OCI-LY3 (cell line): ENCODE data around the gene HOXC11.

ENCODE experiments used
- H2AFZ ChIP-seq: fragments of 200-600, 300-600 bp; shearing (Covaris generic); 2 replicates; pipeline ENCODE4 v1.6.0; 2014; ENCODE audit warnings: antibody characterized with exemption, low read depth, low read length
- H3K27ac ChIP-seq: fragments of 200-600, 300-600 bp; sonication (generic); 2 replicates; pipeline ENCODE4 v1.5.1; 2014; ENCODE audit warnings: mild to moderate bottlenecking, low read length, moderate library complexity, mixed read lengths
- H3K27me3 ChIP-seq: fragments of 200-600, 300-600 bp; sonication (generic); 2 replicates; pipeline ENCODE4 v1.6.1; 2014; ENCODE audit warnings: low read depth, low read length, mixed read lengths
- H3K36me3 ChIP-seq: fragments of 200-600, 300-600 bp; sonication (generic); replicated peaks from 2 replicates; pipeline ENCODE3; 2014; ENCODE audit warnings: low read depth, low read length, mixed read lengths
- H3K4me1 ChIP-seq: fragments of 300-600, 200-600 bp; sonication (generic); 2 replicates; pipeline ENCODE4 v1.6.1; 2014; ENCODE audit warnings: low read length, mixed read lengths
- H3K4me2 ChIP-seq: fragments of 200-600, 300-600 bp; sonication (generic); 2 replicates; pipeline ENCODE4 v1.6.1; 2014; ENCODE audit warnings: low read length, mixed read lengths
- H3K4me3 ChIP-seq: fragments of 300-600, 200-600 bp; sonication (generic); 2 replicates; pipeline ENCODE4 v1.5.1; 2014; ENCODE audit warnings: antibody characterized with exemption, mild to moderate bottlenecking, low read length, moderate library complexity
- H3K79me2 ChIP-seq: fragments of 300-600, 200-600 bp; shearing (Covaris generic); 2 replicates; pipeline ENCODE4 v1.6.1; 2014; ENCODE audit warnings: mild to moderate bottlenecking, low read length, mixed read lengths
- H3K9ac ChIP-seq: fragments of 300-600, 200-600 bp; shearing (Covaris generic); 2 replicates; pipeline ENCODE4 v1.6.0; 2014; ENCODE audit warnings: mild to moderate bottlenecking, low read length, moderate library complexity
- H3K9me3 ChIP-seq: fragments of 200-600, 300-600 bp; shearing (Covaris generic); 2 replicates; pipeline ENCODE4 v1.6.1; 2014; ENCODE audit warnings: low read length, mixed read lengths; ENCODE audit not compliant: insufficient read depth
- H4K20me1 ChIP-seq: fragments of 200-600, 300-600 bp; sonication (generic); 2 replicates; pipeline ENCODE4 v1.6.1; 2016; ENCODE audit warnings: low read length, mixed read lengths; ENCODE audit not compliant: insufficient read depth
- EZH2phosphoT487 ChIP-seq: fragments of 200-600 bp; shearing (Covaris generic); IDR thresholded peaks from 2 replicates; pipeline ENCODE4 v1.6.1; 2018; ENCODE audit warnings: antibody characterized with exemption, mixed run types, low read depth
- TF ChIP-seq, protein P1 (sequence below): fragments of 200-600, 300-600 bp; sonication (generic); IDR thresholded peaks from 2 replicates; pipeline ENCODE4 v1.5.1; 2014; ENCODE audit warnings: antibody characterized with exemption, low read length, low read depth

Gene HOXC11

DNA sequence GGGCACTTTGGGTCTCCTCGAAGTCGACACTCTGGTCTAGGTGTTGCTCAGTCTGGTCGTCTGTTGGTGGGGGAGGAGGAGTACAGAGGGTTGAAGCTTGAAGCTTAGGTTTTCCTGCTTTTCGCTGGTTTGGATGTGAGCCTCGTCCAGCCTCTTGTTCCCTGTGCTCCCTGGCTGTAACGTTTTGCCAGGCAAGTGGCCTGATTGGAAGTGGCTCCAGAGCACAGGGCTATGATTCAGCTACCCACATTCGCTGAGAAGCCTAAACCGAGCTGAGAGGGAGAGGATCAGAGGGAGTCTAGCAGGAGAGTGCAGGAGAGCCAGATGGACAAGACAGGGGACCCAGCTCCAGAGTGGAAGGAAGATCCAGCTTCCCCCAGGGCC, 18.1 kb downstream of the HOXC11 start:
- peaks cover 67% of the 10 kb centered on the region for H3K4me1 ChIP-seq
- TF ChIP-seq, protein P1, sequence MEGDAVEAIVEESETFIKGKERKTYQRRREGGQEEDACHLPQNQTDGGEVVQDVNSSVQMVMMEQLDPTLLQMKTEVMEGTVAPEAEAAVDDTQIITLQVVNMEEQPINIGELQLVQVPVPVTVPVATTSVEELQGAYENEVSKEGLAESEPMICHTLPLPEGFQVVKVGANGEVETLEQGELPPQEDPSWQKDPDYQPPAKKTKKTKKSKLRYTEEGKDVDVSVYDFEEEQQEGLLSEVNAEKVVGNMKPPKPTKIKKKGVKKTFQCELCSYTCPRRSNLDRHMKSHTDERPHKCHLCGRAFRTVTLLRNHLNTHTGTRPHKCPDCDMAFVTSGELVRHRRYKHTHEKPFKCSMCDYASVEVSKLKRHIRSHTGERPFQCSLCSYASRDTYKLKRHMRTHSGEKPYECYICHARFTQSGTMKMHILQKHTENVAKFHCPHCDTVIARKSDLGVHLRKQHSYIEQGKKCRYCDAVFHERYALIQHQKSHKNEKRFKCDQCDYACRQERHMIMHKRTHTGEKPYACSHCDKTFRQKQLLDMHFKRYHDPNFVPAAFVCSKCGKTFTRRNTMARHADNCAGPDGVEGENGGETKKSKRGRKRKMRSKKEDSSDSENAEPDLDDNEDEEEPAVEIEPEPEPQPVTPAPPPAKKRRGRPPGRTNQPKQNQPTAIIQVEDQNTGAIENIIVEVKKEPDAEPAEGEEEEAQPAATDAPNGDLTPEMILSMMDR, result no peak
- TF ChIP-seq EZH2phosphoT487, result no peak
- H3K36me3 ChIP-seq, result no peaks in the 10 kb centered on the region
- H4K20me1 ChIP-seq, result no peaks in the 10 kb centered on the region
- no peak overlapping the region for H3K27ac ChIP-seq
- peak overlapping the region; percentile 99 for H3K4me2 ChIP-seq
- H3K9me3 ChIP-seq, result no peaks in the 10 kb centered on the region
- H3K79me2 ChIP-seq, result no peaks in the 10 kb centered on the region
- peak overlapping the region; percentile 77 for H3K4me3 ChIP-seq
- H3K9ac ChIP-seq, result peak overlapping the region; percentile 9; the same call in 1 of the 2 replicates
- no peak overlapping the region for H2AFZ ChIP-seq
- H3K27me3 ChIP-seq, result 0 out of 2 replicates have a peak, but pooled peaks cover 8% of the 10 kb centered on the region

DNA sequence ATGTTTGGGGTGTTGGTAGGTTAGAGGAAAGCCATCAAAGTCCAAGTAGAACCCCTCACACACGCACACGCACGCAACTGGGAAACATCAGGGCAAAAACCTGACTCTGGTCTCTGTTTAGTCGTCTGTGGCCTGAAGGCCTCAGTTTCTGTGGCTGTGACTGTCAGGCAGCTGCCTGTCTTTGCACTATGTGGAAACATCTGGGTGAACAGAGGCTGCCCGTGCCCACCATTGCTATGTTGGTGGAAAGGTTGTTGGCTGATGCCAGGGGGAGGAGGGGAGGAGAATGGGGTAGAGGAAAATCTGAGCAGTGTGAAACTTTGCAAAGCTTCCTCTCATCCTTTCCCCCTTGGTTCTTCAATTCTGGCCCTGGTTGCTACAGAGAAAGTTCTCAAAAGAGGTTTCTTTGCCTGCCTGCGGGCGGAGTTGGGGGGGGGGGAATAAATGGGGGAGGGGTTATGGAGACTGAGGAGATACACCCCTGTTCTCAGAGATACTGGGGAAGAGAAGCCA, 19.5 kb downstream of the HOXC11 start:
- H3K4me2 ChIP-seq, result peak overlapping the region; percentile 99
- peaks cover 70% of the 10 kb centered on the region for H3K4me1 ChIP-seq
- peak overlapping the region; percentile 1; the same call in 1 of the 2 replicates for H3K4me3 ChIP-seq
- peak overlapping the region; percentile 27; the same call in 1 of the 2 replicates for H3K9ac ChIP-seq
- no peaks in the 10 kb centered on the region for H3K36me3 ChIP-seq
- H3K79me2 ChIP-seq, result no peaks in the 10 kb centered on the region
- no peaks in the 10 kb centered on the region for H3K9me3 ChIP-seq
- TF ChIP-seq, protein P1, result no peak
- TF ChIP-seq EZH2phosphoT487, result no peak
- H4K20me1 ChIP-seq, result no peaks in the 10 kb centered on the region
- peak overlapping the region; percentile 18; the same call in 1 of the 2 replicates for H3K27ac ChIP-seq
- 0 out of 2 replicates have a peak, but pooled peaks cover 8% of the 10 kb centered on the region for H3K27me3 ChIP-seq
- no peak overlapping the region for H2AFZ ChIP-seq

DNA sequence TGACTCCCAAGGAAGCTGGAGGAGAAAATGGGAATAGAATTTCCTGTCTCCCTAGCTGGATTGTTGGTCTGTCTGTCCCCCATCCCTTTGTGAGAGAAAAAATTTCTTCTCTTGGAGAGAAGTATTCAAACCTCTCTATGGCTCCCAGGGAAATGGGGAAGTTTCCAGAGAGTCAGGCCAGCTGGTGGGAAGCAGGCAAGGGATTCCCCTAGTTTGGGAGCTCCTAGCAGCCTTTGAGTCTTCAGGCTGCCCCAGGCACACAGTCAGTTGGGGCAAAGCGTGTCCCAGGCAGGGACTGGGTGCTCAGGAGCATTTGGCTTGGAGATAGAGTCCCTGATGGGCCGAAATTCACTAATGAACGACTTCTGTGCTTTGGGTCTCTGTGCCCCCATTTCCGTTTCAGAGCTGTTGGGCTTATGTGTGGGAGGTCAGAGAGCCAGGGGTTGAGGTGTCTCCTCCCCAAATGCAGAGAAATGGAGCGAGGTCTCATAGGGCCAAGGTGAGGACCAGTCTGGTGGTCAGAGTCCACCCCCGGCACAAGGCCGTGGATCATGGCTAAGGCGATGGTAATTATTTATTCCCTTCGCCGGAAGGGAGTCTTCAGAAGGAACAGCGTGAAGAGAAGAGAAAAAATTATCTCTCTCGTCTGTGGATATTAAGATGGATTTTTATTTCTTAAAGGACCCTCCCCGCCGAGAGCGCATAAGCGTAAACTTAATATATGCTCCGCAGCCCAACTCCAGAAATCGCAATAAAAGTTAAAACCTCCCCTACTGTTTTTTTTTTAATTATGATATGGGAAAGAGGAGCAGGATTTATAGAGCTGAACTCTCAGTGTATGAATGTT, 20.5 kb downstream of the HOXC11 start:
- no peaks in the 10 kb centered on the region for H3K36me3 ChIP-seq
- H3K27me3 ChIP-seq, result 0 out of 2 replicates have a peak, but pooled peaks cover 8% of the 10 kb centered on the region
- H3K9me3 ChIP-seq, result no peaks in the 10 kb centered on the region
- no peak for TF ChIP-seq EZH2phosphoT487
- TF ChIP-seq, protein P1, result no peak
- no peaks in the 10 kb centered on the region for H4K20me1 ChIP-seq
- peak overlapping the region; percentile 99; the same call in 1 of the 2 replicates for H3K4me2 ChIP-seq
- no peak overlapping the region for H3K4me3 ChIP-seq
- no peaks in the 10 kb centered on the region for H3K79me2 ChIP-seq
- no peak overlapping the region for H3K27ac ChIP-seq
- peaks cover 60% of the 10 kb centered on the region for H3K4me1 ChIP-seq
- no peak overlapping the region for H3K9ac ChIP-seq
- H2AFZ ChIP-seq, result no peak overlapping the region

GRCh38 chr12:53994009-53994263, 21.0 kb downstream of the HOXC11 start:
- Histone ChIP-seq H3K27ac (no peak overlapping the region), H4K20me1 (no peaks in the 10 kb centered on the region), H3K27me3 (0 out of 2 replicates have a peak, but pooled peaks cover 8% of the 10 kb centered on the region), H2AFZ (no peak overlapping the region), H3K36me3 (no peaks in the 10 kb centered on the region), H3K4me1 (peaks cover 55% of the 10 kb centered on the region), H3K9me3 (no peaks in the 10 kb centered on the region), H3K4me2 (no peak overlapping the region), H3K9ac (no peak overlapping the region), H3K4me3 (no peak overlapping the region), H3K79me2 (no peaks in the 10 kb centered on the region)
- TF ChIP-seq, protein P1, result no peak
- no peak for TF ChIP-seq EZH2phosphoT487
